Endothelial cell (in vitro differentiated cells): ENCODE measurements around the gene SGPL1. TPM values are rescaled to one million over a fixed set of nuclear protein-coding genes. Genes with fewer than 3 reads are reported as not detected.

Experiments
- DNase-seq: peaks from one replicate; pipeline ENCODE4 v3.0.0; 2021; ENCODE audit warnings: low spot score
- H3K27ac Mint-ChIP-seq: one replicate; pipeline ENCODE4 v1.8.0; 2021; ENCODE audit warnings: mixed read lengths, inconsistent platforms; ENCODE audit not compliant: unreplicated experiment
- H3K27me3 Mint-ChIP-seq: one replicate; pipeline ENCODE4 v1.8.0; 2021; ENCODE audit warnings: mild to moderate bottlenecking, moderate library complexity, mixed read lengths, inconsistent platforms; ENCODE audit not compliant: unreplicated experiment
- H3K36me3 Mint-ChIP-seq: one replicate; pipeline ENCODE4 v1.8.0; 2021; ENCODE audit warnings: mild to moderate bottlenecking, low read depth, mixed read lengths, inconsistent platforms; ENCODE audit not compliant: unreplicated experiment
- H3K4me1 Mint-ChIP-seq: one replicate; pipeline ENCODE4 v1.8.0; 2021; ENCODE audit warnings: mild to moderate bottlenecking, mixed read lengths, inconsistent platforms; ENCODE audit not compliant: unreplicated experiment
- H3K4me3 Mint-ChIP-seq: one replicate; pipeline ENCODE4 v1.8.0; 2021; ENCODE audit warnings: mild to moderate bottlenecking, mixed read lengths, inconsistent platforms; ENCODE audit not compliant: unreplicated experiment
- H3K9me3 Mint-ChIP-seq: one replicate; pipeline ENCODE4 v1.8.0; 2021; ENCODE audit warnings: mixed read lengths, inconsistent platforms; ENCODE audit not compliant: unreplicated experiment
- CTCF ChIP-seq: fragments of 200-600 bp; sonication (generic); IDR thresholded peaks from one replicate; pipeline ENCODE4 v1.5.0; 2021; ENCODE audit warnings: antibody characterized with exemption; ENCODE audit not compliant: unreplicated experiment
- total RNA-seq: library from RNA; stranded (reverse); fragmentation: NEBNext Ultra II Directional; extraction: Animal tissue kit (Norgen Biotek cat#: 25700); gene quantifications from one replicate; pipeline ENCODE4 v1.2.1, GENCODE V29; 2021; ENCODE audit not compliant: unreplicated experiment

SGPL1 gene
- total RNA-seq, 1 donor from 2014 or later, result 59.0 TPM

- H3K27me3 Mint-ChIP-seq, result peaks cover 11% of the 10 kb centered on the region
- DNase-seq, result no peak
- H3K36me3 Mint-ChIP-seq, result peaks cover 4% of the 10 kb centered on the region
- no peaks in the 10 kb centered on the region for H3K9me3 Mint-ChIP-seq
- no peak overlapping the region for H3K4me3 Mint-ChIP-seq
- H3K27ac Mint-ChIP-seq, result no peak overlapping the region
- peaks cover 9% of the 10 kb centered on the region for H3K4me1 Mint-ChIP-seq
- no peak for TF ChIP-seq CTCF
These were observed 40.7 kb upstream of the SGPL1 start for GRCh38 chr10:70774810-70775678.

DNA sequence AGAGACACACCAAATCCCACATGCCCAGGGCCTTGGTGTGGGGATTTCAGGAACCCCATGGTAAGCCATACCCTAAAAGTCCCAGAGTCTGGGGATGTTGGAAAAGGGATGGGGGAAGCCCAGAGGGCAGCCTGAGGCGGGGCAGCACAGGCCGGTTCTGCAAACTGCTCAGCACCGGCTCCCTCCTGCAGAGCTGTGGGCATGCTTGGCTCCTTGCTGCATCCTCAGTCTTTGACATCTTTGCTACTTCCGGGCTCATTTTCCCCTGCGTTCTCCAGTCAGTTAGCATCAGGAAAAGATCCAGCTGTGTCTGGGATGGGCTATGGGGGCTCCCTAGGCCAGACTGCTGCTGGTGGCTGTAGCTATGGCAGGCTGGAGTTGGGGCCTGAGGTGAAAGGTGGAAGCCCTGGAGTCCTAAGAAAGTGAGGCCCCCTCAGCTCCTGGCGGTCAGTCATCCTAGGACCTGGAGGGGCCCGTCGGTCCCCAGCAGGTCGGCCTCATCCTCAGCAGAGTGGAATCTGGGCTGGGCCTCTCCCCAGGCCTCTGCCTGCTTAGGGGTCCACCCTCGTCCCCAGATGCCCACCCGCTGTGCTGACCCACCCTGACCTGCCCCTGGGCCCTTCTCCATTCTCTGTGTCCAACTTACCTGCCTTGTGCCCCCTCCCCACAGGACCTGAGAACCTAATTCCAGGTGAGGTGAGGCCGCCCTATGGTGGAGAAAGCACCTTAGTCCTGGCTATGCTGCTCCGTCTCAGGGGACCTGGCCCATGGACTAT is 39.9 kb upstream of the SGPL1 start:
- DNase-seq, result no peak
- Mint-ChIP-seq H3K9me3 (no peaks in the 10 kb centered on the region), H3K36me3 (peaks cover 8% of the 10 kb centered on the region), H3K27ac (no peak overlapping the region), H3K27me3 (peaks cover 14% of the 10 kb centered on the region), H3K4me3 (no peak overlapping the region), H3K4me1 (peaks cover 9% of the 10 kb centered on the region)
- TF ChIP-seq CTCF, result no peak

- peaks cover 11% of the 10 kb centered on the region for H3K36me3 Mint-ChIP-seq
These were observed 39.2 kb upstream of the SGPL1 start for GRCh38 chr10:70776455-70777005.

DNA sequence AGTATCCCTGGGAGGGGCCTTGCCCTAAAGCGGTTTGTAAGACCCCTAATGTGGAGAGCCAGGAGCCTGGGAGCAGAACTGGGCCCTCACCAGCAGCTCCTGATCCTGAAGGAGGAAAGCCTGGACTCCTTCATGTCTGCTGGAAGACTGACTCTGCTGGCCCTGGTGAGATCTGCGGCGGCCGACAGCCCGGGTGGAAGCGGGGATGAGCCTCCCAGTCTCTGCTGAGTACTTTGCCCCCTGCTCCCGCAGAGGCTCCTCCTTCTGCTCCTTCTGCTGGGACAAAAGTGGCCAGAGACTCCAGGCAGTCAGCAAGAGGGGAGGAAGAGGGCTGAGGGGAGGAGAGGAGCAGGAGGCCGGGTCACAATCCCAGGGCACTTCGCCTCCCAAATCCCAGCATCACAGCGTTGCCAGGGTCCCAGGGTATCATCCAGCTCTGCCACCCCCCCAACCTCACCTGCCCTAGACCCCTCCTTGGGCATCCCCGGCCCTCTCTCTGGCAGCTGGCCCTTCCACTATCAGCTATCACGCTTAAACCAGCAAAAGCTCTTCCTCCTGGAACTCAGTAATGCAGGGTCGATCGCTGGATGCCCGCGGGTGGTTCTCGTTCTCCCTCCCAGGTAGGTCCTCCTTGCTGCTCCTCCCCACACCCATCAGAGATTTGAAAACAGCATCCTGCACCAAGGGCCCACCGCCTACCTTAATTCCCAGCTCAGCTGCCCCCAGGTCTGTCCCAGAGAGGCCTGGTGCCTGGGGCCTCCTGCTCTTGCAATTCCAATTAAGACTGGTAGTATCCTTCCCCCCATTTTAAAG is 38.5 kb upstream of the SGPL1 start:
- Mint-ChIP-seq H3K27me3 (peaks cover 10% of the 10 kb centered on the region), H3K4me1 (peaks cover 9% of the 10 kb centered on the region), H3K36me3 (peaks cover 7% of the 10 kb centered on the region), H3K9me3 (no peaks in the 10 kb centered on the region), H3K4me3 (no peak overlapping the region), H3K27ac (no peak overlapping the region)
- TF ChIP-seq CTCF, result no peak
- DNase-seq, result no peak

More at GRCh38 chr10:70776455-70777005, 39.2 kb upstream of the SGPL1 start:
- TF ChIP-seq CTCF, result no peak
- Mint-ChIP-seq H3K27me3 (peaks cover 14% of the 10 kb centered on the region), H3K4me1 (peaks cover 9% of the 10 kb centered on the region), H3K4me3 (no peak overlapping the region), H3K9me3 (no peaks in the 10 kb centered on the region), H3K27ac (no peak overlapping the region)
- no peak for DNase-seq
